CD4-positive, alpha-beta T cell (primary cell): ENCODE measurements around the gene PKP4. TPM values are rescaled to one million over a fixed set of nuclear protein-coding genes. Genes with fewer than 3 reads are reported as not detected.

Experiments
- ATAC-seq: fragments of 200-7000 bp; cut with Tn5 transposase; one replicate; pipeline ENCODE4 v1.10.0; 2022; ENCODE audit warnings: mild to moderate bottlenecking; ENCODE audit not compliant: poor library complexity
- CTCF ChIA-PET: fragments of 350-600 bp; sonication (Branson Sonifier 250); formaldehyde crosslinking; loops from one replicate; lab custom pipeline; 2021; ENCODE audit warnings: antibody characterized with exemption, inconsistent platforms; lab: Charles Lee
- POLR2A ChIA-PET: fragments of 350-600 bp; sonication (Branson Sonifier 250); formaldehyde crosslinking; loops from one replicate; lab custom pipeline; 2021; ENCODE audit warnings: antibody characterized with exemption, inconsistent platforms; lab: Charles Lee
- DNase-seq, 14 experiments: peaks; one replicate each; pipeline ENCODE4 v3.0.0-alpha.2; 2013 to 2020; ENCODE audit warnings: mixed read lengths in 2 of 14
- H3K27ac ChIP-seq, 2 donors: one replicate each; pipeline versions ENCODE4 v1.5.1 to v1.7.0; 2013; ENCODE audit warnings: low read length in 2 of 2, low read depth in 1 of 2, mild to moderate bottlenecking in 1 of 2
- H3K27me3 ChIP-seq, 2 experiments: 1 replicate in 1 of 2; 2 replicates in 1 of 2; pipeline versions ENCODE4 v1.6.1 to v1.7.0; 2013; ENCODE audit warnings: low read length in 2 of 2, control low read depth in 1 of 2, mild to moderate bottlenecking in 1 of 2, moderate library complexity in 1 of 2; ENCODE audit not compliant: insufficient read depth in 2 of 2, control insufficient read depth in 1 of 2
- H3K36me3 ChIP-seq: one replicate; pipeline ENCODE4 v1.6.1; 2013; ENCODE audit warnings: low read length, control low read depth; ENCODE audit not compliant: insufficient read depth
- H3K4me1 ChIP-seq: one replicate; pipeline ENCODE4 v1.6.1; 2013; ENCODE audit warnings: low read length, control low read depth; ENCODE audit not compliant: insufficient read depth
- H3K4me3 ChIP-seq: one replicate; pipeline ENCODE4 v1.5.1; 2013; ENCODE audit warnings: mild to moderate bottlenecking, low read length, moderate library complexity
- H3K9me3 ChIP-seq, 2 experiments: 1 replicate in 1 of 2; 2 replicates in 1 of 2; pipeline versions ENCODE4 v1.6.1 to v1.7.0; 2013; ENCODE audit warnings: low read length in 2 of 2, mild to moderate bottlenecking in 2 of 2, control low read depth in 1 of 2, moderate library complexity in 1 of 2; ENCODE audit not compliant: control insufficient read depth in 1 of 2, insufficient read depth in 1 of 2
- H3K27ac Mint-ChIP-seq: one replicate; pipeline ENCODE4 v1.8.0; 2020; ENCODE audit warnings: mixed read lengths
- H3K27me3 Mint-ChIP-seq: one replicate; pipeline ENCODE4 v1.8.0; 2021; ENCODE audit warnings: mixed read lengths
- H3K36me3 Mint-ChIP-seq: one replicate; pipeline ENCODE4 v1.8.0; 2021; ENCODE audit warnings: low read depth, mixed read lengths
- H3K4me1 Mint-ChIP-seq: one replicate; pipeline ENCODE4 v1.8.0; 2021; ENCODE audit warnings: low read depth, mixed read lengths
- H3K4me3 Mint-ChIP-seq: one replicate; pipeline ENCODE4 v1.8.0; 2020; ENCODE audit warnings: mild to moderate bottlenecking, mixed read lengths
- H3K9me3 Mint-ChIP-seq: one replicate; pipeline ENCODE4 v1.8.0; 2020; ENCODE audit warnings: mixed read lengths
- intact Hi-C, 2 experiments: fragments of 100-400 bp; cut with DNase I in 1 of 2; cut with micrococcal nuclease in 1 of 2; formaldehyde crosslinking; loops; one replicate each; pipeline versions ENCODE4 v1.15.1 to v1.9.0; 2023 to 2025; cut with DNase I, micrococcal nuclease
- total RNA-seq, 174 experiments: library from RNA in 2 of 174; stranded (reverse) in 2 of 174; gene quantifications; one replicate each; pipeline ENCODE4 v1.2.3 and lab custom pipeline; 2021 to 2026
- TF ChIP-seq, protein P1 (sequence below): fragments of 200-600 bp; IDR thresholded peaks from one replicate; pipeline ENCODE4 v1.8.0; 2022; ENCODE audit warnings: antibody characterized with exemption, mild to moderate bottlenecking

The PKP4 gene
- total RNA-seq, 2 experiments from 2014 or later = 10.8 to 14.6 TPM

- Histone ChIP-seq H3K27me3 (peaks cover 0 to 8% of the 10 kb centered on the region in 2 experiments), H3K36me3 (no peaks in the 10 kb centered on the region), H3K9me3 (peaks cover 0 to 4% of the 10 kb centered on the region in 2 experiments), H3K4me3 (no peak overlapping the region), H3K4me1 (no peaks in the 10 kb centered on the region), H3K27ac (no peak overlapping the region)
- intact Hi-C loops = no loop called here
- no peak for ATAC-seq
- Mint-ChIP-seq H3K4me1 (no peaks in the 10 kb centered on the region), H3K27ac (no peak overlapping the region), H3K4me3 (no peak overlapping the region), H3K9me3 (no peaks in the 10 kb centered on the region), H3K27me3 (peaks cover 10% of the 10 kb centered on the region), H3K36me3 (no peaks in the 10 kb centered on the region)
- ChIA-PET CTCF (no interaction called here), POLR2A (no interaction called here)
- TF ChIP-seq, protein P1, sequence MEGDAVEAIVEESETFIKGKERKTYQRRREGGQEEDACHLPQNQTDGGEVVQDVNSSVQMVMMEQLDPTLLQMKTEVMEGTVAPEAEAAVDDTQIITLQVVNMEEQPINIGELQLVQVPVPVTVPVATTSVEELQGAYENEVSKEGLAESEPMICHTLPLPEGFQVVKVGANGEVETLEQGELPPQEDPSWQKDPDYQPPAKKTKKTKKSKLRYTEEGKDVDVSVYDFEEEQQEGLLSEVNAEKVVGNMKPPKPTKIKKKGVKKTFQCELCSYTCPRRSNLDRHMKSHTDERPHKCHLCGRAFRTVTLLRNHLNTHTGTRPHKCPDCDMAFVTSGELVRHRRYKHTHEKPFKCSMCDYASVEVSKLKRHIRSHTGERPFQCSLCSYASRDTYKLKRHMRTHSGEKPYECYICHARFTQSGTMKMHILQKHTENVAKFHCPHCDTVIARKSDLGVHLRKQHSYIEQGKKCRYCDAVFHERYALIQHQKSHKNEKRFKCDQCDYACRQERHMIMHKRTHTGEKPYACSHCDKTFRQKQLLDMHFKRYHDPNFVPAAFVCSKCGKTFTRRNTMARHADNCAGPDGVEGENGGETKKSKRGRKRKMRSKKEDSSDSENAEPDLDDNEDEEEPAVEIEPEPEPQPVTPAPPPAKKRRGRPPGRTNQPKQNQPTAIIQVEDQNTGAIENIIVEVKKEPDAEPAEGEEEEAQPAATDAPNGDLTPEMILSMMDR = no peak
- no peak for DNase-seq
These were observed 262.7 kb downstream of the PKP4 start for GRCh38 chr2:158719403-158719802.

- H3K4me1 ChIP-seq = no peaks in the 10 kb centered on the region
- Mint-ChIP-seq H3K27me3 (no peaks in the 10 kb centered on the region), H3K9me3 (no peaks in the 10 kb centered on the region), H3K4me3 (no peak overlapping the region), H3K4me1 (no peaks in the 10 kb centered on the region), H3K27ac (no peak overlapping the region), H3K36me3 (no peaks in the 10 kb centered on the region)
- no peak for ATAC-seq
- H3K27ac ChIP-seq = no peak overlapping the region
- DNase-seq = no peak
- H3K27me3 ChIP-seq = no peaks in the 10 kb centered on the region
- ChIA-PET CTCF (no interaction called here), POLR2A (no interaction called here)
- intact Hi-C loops = no loop called here
- no peaks in the 10 kb centered on the region for H3K36me3 ChIP-seq
- no peak overlapping the region for H3K4me3 ChIP-seq
- peaks cover 0 to 4% of the 10 kb centered on the region in 2 experiments for H3K9me3 ChIP-seq
- TF ChIP-seq, protein P1 = no peak
These were observed 265.7 kb downstream of the PKP4 start for GRCh38 chr2:158722266-158723105.

DNA sequence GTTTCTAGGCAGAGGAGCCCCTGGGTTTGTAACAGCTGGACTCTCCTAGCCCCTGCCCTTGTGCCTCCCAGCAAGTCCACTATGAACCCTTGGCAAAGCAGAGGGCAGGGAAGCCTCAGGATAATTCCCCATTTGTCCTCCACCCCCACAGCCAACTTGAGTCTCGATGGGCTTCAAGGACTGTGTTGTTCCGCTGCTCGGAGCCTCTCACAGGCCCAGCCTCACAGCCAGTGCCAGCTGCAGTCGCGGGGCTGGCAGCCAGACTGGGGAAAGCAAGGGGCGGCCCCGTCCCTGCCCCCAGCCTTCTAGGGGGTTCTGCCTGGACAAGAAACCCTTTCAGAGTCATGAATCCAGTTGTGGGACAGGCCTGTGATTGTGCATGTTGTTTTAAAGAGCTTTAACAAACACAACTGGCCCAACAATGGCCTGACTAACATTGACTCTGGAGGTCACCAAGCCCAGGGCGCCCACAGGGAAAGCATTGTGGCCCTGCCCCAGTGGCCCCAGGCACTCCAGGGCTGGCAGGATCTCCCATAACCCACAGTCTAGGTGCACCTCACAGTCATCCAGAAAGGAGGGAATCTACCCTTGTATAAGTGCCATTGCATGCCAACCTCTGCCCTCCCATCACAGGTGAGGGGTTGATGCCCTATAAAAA is 266.6 kb downstream of the PKP4 start:
- ChIA-PET POLR2A (no interaction called here), CTCF (no interaction called here)
- Mint-ChIP-seq H3K4me1 (no peaks in the 10 kb centered on the region), H3K27ac (no peak overlapping the region), H3K4me3 (no peak overlapping the region), H3K36me3 (no peaks in the 10 kb centered on the region), H3K9me3 (no peaks in the 10 kb centered on the region), H3K27me3 (no peaks in the 10 kb centered on the region)
- no peak for DNase-seq
- Histone ChIP-seq H3K4me1 (no peaks in the 10 kb centered on the region), H3K9me3 (peaks cover 0 to 4% of the 10 kb centered on the region in 2 experiments), H3K27ac (no peak overlapping the region), H3K27me3 (no peaks in the 10 kb centered on the region), H3K36me3 (no peaks in the 10 kb centered on the region), H3K4me3 (no peak overlapping the region)
- no peak for ATAC-seq
- intact Hi-C loops = no loop called here
- TF ChIP-seq, protein P1 = no peak
